A673 (cell line): ENCODE measurements around the gene MALT1. TPM values are rescaled to one million over a fixed set of nuclear protein-coding genes. Genes with fewer than 3 reads are reported as not detected.

Experiments
- BruUV-seq: library from RNA; stranded (reverse); fragments of 400-500 nt; replicated peaks from 2 replicates; lab custom pipeline; 2021; lab: Mats Ljungman, UMichigan
- CTCF ChIA-PET: fragments of 300-600 bp; sonication (Branson Sonifier 250); formaldehyde crosslinking; loops from one replicate; lab custom pipeline; 2022; ENCODE audit warnings: antibody characterized with exemption; lab: Charles Lee
- POLR2A ChIA-PET: fragments of 300-600 bp; sonication (Branson Sonifier 250); formaldehyde crosslinking; loops from one replicate; lab custom pipeline; 2022; ENCODE audit warnings: antibody characterized with exemption; ENCODE audit not compliant: low non-redundant PET; lab: Charles Lee
- DNase-seq: peaks from one replicate; pipeline ENCODE4 v3.0.0-alpha.2; 2015; ENCODE audit warnings: low spot score
- H3K27ac ChIP-seq: fragments of 200-600 bp; sonication (generic); 2 replicates; pipeline ENCODE4 v1.5.1; 2016; ENCODE audit warnings: mixed run types, low read depth, mild to moderate bottlenecking, mixed read lengths, antibody characterized with exemption, low read length; ENCODE audit not compliant: poor library complexity, severe bottlenecking
- H3K27me3 ChIP-seq: fragments of 200-600 bp; sonication (generic); replicated peaks from 2 replicates; pipeline ENCODE4 v1.6.1; 2017; ENCODE audit warnings: mixed run types, low read depth, mild to moderate bottlenecking, mixed read lengths, antibody characterized with exemption, low read length; ENCODE audit not compliant: insufficient read depth, poor library complexity
- H3K36me3 ChIP-seq: fragments of 200-600 bp; sonication (generic); 2 replicates; pipeline ENCODE4 v1.6.1; 2016; ENCODE audit warnings: mixed run types, mild to moderate bottlenecking, mixed read lengths, antibody characterized with exemption, low read length; ENCODE audit not compliant: insufficient read depth, poor library complexity, severe bottlenecking
- H3K4me1 ChIP-seq: fragments of 200-600 bp; sonication (generic); 2 replicates; pipeline ENCODE4 v1.6.1; 2017; ENCODE audit warnings: mixed run types, mild to moderate bottlenecking, mixed read lengths, antibody characterized with exemption, low read length; ENCODE audit not compliant: insufficient read depth, poor library complexity, severe bottlenecking
- H3K4me3 ChIP-seq: fragments of 200-600 bp; sonication (generic); 2 replicates; pipeline ENCODE4 v1.5.1; 2016; ENCODE audit warnings: low read depth, mixed run types, mild to moderate bottlenecking, mixed read lengths, low read length; ENCODE audit not compliant: poor library complexity, severe bottlenecking
- H3K9me3 ChIP-seq: fragments of 200-600 bp; sonication (generic); 2 replicates; pipeline ENCODE4 v1.6.1; 2016; ENCODE audit warnings: mixed run types, low read depth, mild to moderate bottlenecking, mixed read lengths, antibody characterized with exemption, low read length; ENCODE audit not compliant: poor library complexity, severe bottlenecking
- EZH2 ChIP-seq: fragments of 200-600 bp; sonication (generic); IDR thresholded peaks from 2 replicates; pipeline ENCODE4 v1.6.1; 2017; ENCODE audit warnings: borderline replicate concordance, low read depth, mild to moderate bottlenecking, mixed read lengths, antibody characterized with exemption, low read length; ENCODE audit not compliant: poor library complexity, severe bottlenecking
- intact Hi-C: fragments of 100-400 bp; cut with micrococcal nuclease; formaldehyde crosslinking; loops from one replicate; pipeline ENCODE4 v1.10.0; 2022; ENCODE audit not compliant: unreplicated experiment
- total RNA-seq: library from RNA; stranded (reverse); gene quantifications from 2 replicates; pipeline ENCODE4 v1.2.3, GENCODE V29; 2021
- TF ChIP-seq, protein P1 (sequence below): fragments of 300-800, 200-600 bp; sonication (generic); conservative IDR thresholded peaks from 2 replicates; pipeline ENCODE4 v1.5.1; 2017; ENCODE audit warnings: low read depth, mild to moderate bottlenecking, antibody characterized with exemption, low read length, moderate library complexity, mixed read lengths

The MALT1 gene
- total RNA-seq, 1 experiment from 2014 or later, result 23.0 TPM

DNA sequence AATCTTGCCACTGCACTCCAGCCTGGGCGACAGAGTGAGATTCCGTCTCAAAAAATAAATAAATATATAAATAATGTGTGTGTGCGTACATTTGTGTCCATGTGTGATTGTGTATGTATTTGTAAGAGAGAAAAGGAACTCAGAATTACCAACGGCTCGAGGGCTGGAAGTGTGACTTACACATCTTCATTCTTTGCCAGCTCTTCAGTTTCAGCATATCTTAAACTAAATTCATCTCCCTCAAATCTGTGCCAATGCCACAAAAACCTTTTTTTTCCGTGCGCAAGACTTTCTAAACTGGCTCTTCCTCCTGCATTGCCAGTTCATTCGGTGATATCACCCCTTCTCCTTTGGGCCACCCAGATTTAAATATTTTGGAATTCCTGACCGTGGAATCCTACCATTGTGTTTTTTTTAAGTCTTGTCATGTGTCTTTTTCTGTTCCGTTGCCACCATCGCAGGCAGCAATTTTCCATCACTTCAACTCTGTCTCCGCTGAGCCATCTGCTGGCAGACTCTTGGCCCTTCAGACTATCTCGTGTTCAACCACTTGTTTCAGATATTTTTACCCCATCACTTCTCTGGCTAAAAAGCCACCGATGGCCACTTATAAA, 116.4 kb downstream of the MALT1 start:
- CTCF ChIA-PET, result no interaction called here
- no peak overlapping the region for H3K27ac ChIP-seq

DNA sequence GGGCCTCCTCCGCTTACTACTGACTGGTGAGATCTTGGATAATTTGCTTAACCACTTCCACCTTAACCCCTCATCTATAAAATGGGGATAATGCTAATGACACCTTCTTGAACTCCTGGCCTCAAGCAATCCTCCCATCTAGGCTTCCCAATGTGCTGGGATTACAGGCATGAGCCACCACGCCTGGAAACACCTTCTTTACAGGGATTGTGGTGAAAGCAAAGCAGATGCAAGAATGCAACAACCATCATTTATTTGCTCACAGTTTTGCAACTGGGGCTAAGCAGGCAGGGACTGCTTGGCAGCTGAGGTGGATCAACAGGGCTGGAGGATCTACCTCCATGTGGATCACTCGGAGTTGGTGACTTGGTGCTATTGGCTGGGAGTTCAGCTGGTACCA, 117.2 kb downstream of the MALT1 start:
- intact Hi-C loops, result loop anchor here (10.0 kb wide), 1 partner anchor 436 kb away; the partner anchor contains the start of gene GRP
- no TSS peak for BruUV-seq
- no peaks in the 10 kb centered on the region for H3K36me3 ChIP-seq
- H3K4me1 ChIP-seq, result peaks cover 14% of the 10 kb centered on the region
- H3K9me3 ChIP-seq, result no peaks in the 10 kb centered on the region
- H3K27me3 ChIP-seq, result no peaks in the 10 kb centered on the region
- ChIA-PET POLR2A (no interaction called here), CTCF (no interaction called here)
- H3K4me3 ChIP-seq, result no peak overlapping the region
- TF ChIP-seq, protein P1, sequence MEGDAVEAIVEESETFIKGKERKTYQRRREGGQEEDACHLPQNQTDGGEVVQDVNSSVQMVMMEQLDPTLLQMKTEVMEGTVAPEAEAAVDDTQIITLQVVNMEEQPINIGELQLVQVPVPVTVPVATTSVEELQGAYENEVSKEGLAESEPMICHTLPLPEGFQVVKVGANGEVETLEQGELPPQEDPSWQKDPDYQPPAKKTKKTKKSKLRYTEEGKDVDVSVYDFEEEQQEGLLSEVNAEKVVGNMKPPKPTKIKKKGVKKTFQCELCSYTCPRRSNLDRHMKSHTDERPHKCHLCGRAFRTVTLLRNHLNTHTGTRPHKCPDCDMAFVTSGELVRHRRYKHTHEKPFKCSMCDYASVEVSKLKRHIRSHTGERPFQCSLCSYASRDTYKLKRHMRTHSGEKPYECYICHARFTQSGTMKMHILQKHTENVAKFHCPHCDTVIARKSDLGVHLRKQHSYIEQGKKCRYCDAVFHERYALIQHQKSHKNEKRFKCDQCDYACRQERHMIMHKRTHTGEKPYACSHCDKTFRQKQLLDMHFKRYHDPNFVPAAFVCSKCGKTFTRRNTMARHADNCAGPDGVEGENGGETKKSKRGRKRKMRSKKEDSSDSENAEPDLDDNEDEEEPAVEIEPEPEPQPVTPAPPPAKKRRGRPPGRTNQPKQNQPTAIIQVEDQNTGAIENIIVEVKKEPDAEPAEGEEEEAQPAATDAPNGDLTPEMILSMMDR, result no peak
- no peak for TF ChIP-seq EZH2
- no peak overlapping the region for H3K27ac ChIP-seq
- DNase-seq, result no peak

More for the DNA sequence above, 116.4 kb downstream of the MALT1 start:
- BruUV-seq, result no TSS peak
- H3K4me3 ChIP-seq, result no peak overlapping the region
- H3K36me3 ChIP-seq, result no peaks in the 10 kb centered on the region
- intact Hi-C loops, result loop anchor here (10.0 kb wide), 1 partner anchor 437 kb away; the partner anchor contains the start of gene GRP
- peaks cover 14% of the 10 kb centered on the region for H3K4me1 ChIP-seq
- H3K27me3 ChIP-seq, result no peaks in the 10 kb centered on the region
- POLR2A ChIA-PET, result interaction anchor here (0.6 kb wide), 1 partner anchor 266 kb away, joined by 3 read pairs; no protein-coding TSS in a partner anchor
- H3K9me3 ChIP-seq, result no peaks in the 10 kb centered on the region
- no peak for DNase-seq
- TF ChIP-seq, protein P1, result no peak
- TF ChIP-seq EZH2, result no peak

DNA sequence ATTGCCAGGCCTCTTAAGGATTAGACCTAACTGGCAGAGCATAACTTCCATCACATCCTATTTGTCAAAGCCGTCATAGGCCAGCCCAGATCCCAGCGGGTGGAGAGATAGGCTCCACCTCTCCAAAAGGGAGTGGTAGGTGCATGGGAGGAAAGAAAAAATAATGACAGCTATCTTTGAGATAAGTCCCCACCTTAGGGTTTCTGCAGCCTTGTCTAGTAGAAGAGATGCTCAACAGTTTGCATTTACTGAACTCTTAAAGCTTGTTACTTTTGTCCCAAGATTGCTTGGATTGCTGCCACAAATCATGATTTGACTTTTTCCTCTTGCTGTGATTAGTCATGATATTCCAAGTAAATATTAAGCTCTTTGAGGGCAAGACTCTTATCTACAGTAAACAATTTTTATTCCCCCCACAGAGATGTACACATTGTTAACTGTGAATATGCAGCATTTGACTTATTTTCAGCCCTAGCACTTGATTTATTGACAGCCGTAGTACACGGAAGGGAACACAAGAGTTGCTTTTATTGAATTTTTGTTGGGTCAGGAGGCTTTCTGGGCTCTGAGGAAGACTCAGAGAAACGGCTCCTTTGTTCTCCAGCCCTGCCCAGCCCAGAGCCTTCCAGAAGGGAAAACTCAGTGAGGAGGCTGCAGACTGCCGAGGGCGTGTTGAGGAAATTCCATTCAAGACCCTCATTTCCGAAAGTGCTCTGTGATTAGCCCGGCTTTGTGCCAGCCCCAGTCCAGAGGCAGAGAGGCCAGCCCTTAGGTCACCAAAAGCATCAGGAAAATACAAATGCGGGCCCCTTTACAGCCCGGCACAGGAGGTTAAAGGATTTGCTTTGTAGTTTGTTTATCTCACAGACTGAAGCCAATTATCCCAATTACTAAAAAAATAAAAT, 118.0 kb downstream of the MALT1 start:
- Histone ChIP-seq H3K9me3 (no peaks in the 10 kb centered on the region), H3K36me3 (no peaks in the 10 kb centered on the region), H3K27ac (peak overlapping the region; percentile 10), H3K27me3 (no peaks in the 10 kb centered on the region), H3K4me1 (peaks cover 14% of the 10 kb centered on the region), H3K4me3 (no peak overlapping the region)
- no TSS peak for BruUV-seq
- intact Hi-C loops, result loop anchor here (10.0 kb wide), 1 partner anchor 436 kb away; the partner anchor contains the start of gene GRP
- ChIA-PET POLR2A (interaction anchor here (0.7 kb wide), 1 partner anchor 11 kb away, joined by 7 read pairs; no protein-coding TSS in a partner anchor), CTCF (no interaction called here)
- TF ChIP-seq EZH2, result no peak
- TF ChIP-seq, protein P1, result no peak
- DNase-seq, result no peak
